HG03196 (cell line): Measurements from ENCODE around the gene SNURF.
"Not testable (repeated sequence)": the region's sequence is repeated elsewhere in the genome, so short reads cannot be mapped to it uniquely, and the experiment has no call there.

Experiments used
- ATAC-seq: cut with Tn5 transposase; IDR thresholded peaks from one replicate; pipeline ENCODE4 v1.9.1; 2021; ENCODE audit not compliant: unreplicated experiment

SNURF gene, protein sequence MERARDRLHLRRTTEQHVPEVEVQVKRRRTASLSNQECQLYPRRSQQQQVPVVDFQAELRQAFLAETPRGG

GRCh38 chr15:24954783-24955530, at the start of gene SNURF, which contains the start of gene SNRPN:
SNURF (plus strand) TSS chr15:24954987; CDS start chr15:24955049, 62 bp downstream.
SNRPN (plus strand) TSS chr15:24954987; CDS start chr15:24974454, 19,467 bp downstream.
- ATAC-seq: peak; percentile 58

DNA sequence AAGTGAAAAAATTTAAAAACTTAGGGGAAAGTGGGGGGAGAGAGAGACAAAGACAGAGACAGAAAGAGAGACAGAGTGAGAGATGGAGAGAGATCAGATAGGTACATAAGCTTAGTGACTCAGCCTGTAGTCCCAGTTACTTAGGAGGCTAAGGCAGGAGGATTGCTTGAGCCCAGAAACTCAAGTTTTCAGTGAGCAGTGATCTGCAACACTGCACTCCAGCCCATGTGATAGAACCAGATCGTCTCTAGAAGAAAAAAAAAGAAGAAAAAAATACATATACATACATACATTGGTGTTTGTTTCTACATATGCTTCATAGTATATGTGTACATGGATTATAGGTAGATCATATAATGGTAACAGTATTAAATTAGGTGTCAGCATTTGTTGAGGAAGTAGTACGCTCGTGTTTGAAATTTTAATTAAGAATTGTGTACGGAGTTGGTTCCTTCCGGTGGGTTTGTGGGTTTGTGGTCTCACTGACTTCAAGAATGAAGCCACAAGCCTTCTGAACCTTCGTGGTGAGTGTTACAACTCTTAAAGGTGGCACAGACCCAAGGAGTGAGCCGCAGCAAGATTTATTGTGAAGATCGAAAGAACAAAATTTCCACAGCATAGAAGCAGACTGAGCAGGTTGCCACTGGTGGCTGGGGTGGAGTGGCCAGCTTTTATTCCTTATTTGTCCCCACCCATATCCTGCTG, 38.3 kb upstream of the SNURF start:
- no peak for ATAC-seq

DNA sequence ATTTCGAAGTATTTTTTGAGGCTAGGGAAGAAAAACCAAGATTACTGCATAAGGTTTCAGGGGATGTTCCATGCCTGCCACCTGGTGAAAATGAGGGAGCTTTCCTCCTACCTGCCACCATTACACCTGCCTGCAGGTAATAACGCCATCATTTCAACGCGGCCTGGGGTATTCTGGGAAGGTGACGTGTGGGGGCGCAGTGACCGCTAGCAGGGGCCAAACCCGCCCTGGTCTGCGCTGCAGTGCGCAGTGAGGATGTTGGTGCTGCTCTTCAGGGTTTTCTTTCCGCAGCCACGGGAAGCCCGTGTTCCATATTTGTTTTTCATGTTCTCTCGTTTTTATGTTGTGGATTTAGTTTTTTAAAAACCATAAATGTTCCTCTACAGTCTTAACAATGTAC, 37.4 kb upstream of the SNURF start:
- no peak for ATAC-seq

GRCh38 chr15:24919446-24919845, 35.3 kb upstream of the SNURF start:
- ATAC-seq: no peak

GRCh38 chr15:24922781-24923180, 32.0 kb upstream of the SNURF start:
- not testable (repeated sequence) for ATAC-seq

DNA sequence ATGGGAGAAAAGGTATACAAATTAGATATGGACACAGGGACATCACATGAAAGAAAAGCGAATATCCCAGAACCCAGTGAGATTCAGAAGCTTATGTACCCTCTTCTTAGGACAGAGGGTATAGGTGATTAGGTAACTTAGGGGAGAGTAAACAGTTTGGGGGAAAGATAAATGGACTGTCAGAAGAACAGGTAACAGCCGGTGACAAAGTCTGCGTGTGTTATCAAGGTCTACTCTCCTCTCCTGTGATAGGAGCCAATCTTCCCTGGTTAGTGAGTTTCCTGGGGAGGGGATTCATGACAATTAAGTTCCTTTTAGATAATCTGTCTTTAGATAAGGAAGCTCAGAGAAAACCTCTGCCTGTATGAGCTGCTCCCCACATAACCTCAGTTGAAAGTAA, 30.6 kb upstream of the SNURF start:
- ATAC-seq: no peak

DNA sequence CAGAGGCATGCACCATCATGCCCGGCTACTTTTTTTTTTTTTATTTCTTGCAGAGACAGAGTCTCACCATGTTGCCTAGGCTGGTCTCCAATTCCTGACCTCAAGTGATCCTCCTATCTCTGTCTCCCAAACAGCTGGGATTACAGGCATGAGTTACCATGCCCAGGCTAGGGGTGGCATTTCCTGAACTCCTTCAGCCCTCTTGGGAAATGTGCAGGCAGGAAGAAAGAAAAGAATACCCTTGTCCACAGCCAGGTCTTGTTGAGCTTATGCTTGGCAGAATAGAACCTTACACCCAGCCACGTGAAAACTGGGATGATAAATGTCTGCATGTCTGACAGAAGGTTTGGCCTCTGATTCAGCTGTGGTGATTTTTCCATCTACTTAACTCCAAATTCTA, 30.2 kb upstream of the SNURF start:
- ATAC-seq: no peak

DNA sequence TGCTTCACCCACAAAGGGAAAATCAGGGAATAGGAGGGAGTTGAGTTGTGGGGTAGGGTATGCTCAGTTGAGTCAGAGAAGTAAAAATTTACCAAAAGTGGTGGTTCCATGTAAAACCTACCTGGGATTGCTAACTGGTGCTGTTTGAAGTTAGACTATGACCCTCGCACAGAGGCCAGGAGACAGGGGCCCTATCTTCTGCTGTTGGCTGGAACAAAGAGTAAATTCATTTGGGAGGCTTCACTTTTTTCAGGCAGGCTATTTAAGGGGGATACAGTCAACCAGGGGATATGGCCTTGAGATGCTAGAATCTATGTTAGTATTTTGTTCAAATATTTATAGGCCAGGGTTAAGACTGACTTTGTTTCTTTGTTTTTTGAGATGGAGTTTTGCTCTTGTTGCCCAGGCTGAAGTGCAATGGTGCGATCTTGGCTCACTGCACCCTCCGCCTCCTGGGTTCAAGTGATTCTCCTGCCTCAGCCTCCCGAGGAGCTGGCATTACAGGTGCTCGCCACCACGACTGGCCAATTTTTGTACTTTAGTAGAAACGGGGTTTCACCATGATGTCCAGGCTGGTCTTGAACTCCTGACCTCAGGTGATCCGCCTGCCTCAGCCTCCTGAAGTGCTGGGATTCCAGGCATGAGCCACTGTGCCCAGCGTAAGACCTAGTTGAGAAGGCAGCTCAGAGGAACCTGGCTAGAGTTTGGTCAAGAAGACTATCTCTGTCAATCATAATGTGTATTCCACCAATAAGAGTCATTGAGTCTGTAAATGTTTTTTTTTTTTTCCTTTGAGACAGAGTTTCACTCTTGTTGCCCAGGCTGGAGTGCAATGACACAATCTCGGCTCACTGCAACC, 22.7 kb upstream of the SNURF start:
- not testable (repeated sequence) for ATAC-seq

GRCh38 chr15:24933716-24934115, 21.1 kb upstream of the SNURF start:
- no peak for ATAC-seq

DNA sequence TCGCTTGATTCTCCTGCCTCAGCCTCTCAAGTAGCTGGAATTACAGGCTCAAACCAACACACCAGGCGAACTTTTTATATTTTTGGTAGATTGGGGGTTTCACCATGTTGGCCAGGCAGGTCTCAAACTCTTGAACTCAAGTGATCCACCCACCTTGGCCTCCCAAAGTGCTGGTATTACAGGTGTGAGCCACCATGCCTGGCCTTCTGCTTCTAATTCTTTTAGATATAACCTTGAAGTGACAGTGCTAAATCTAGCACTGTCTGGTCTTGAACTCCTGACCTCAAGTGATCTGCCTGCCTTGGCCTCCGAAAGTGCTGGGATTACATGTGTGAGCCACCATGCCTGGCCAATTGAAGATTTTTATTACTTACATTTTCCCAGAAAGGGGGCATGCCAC, 16.6 kb upstream of the SNURF start:
- ATAC-seq: not testable (repeated sequence)

DNA sequence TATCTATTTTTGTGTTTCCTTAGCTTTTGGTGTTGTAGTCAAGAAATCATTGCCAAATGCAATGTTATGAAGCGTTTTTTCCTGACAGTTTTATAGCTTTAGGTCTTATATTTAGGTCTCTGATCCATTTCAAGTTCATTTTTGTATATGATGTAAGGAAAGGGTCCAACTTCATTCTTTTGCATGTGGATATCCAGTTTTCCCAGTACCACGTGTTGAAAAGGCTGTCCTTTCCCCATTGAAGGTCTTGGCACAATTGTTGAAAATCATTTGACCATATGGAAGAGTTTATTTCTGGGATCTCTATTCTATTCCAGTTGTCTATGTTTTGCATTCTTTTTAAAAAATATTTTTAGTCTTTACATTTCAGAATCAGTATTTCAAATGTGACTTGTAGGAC, 14.6 kb upstream of the SNURF start:
- no peak for ATAC-seq

DNA sequence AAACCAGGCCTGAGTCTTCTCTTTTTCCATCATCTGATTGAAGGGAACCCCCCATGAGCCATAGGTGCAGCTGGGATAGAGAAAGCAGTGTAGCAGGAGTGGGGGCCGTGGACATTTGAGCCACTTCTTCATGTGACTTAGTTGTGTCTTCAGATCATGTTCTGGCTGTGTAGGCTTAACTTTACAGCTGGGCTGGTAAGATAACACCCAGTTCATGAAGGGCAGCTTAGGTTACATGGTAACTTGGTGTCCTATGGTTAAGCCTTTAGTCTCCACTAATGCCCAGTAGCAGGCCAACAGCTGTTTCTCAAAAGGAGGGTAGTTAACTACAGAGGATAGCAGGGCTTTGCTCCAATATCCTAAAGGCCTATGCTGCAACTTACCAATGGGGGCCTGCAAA, 11.4 kb upstream of the SNURF start:
- ATAC-seq: no peak

DNA sequence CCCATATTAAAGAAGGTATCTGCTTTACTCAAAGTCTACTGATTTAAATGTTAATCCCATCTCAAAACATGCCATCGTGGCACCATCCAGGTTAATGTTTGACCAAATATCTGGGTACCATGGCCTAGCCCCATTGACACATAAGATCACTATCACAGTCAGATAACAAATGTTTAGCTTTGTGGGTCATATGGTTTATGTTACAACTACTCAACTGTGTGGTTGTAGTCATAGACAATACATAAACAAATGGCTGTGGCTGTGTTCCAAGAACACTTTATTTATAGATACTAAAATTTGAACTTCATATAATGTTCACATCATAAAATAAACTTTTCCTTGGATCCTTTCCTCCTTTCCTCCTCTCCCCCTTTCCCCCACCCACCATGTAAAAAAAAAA, 9.8 kb upstream of the SNURF start:
- no peak for ATAC-seq

GRCh38 chr15:24945711-24946110, 9.1 kb upstream of the SNURF start:
- no peak for ATAC-seq

DNA sequence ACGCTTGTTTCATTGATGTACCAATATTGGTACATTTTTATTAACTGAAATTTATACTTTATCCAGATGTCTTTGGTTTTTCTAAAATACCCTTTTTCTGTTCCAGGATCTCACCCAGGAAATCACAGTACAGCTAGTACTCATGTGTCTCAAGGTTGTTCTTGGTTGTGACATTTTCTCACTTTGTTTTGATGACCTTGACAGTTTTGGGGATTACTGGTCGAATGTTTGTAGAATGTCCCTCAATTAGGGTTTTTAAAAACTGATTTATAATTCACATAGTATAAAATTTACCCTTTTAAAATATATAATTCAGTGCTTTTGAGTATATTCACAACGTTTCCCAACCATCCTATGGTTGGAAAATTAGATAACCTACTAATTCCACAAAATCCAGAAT, 6.3 kb upstream of the SNURF start:
- ATAC-seq: no peak

DNA sequence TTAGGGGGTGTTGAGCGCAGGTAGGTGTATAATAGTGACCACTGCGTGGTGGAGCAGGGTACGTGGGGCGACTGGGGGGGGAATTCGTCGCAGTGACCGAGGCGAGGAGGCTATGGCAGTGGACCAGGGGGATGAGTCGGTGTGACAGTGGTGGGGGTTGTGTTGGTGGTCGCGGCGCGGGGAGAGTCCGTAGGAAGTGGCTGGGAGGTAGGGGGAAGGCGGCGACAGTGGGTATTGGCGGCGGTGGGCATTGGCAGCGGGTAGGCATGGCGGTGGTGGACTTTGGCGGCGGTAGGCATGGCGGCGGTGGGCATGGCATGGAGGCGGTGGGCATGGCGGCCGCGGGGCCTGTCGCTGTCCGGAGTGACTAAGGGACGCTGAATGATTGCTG, 739 bp downstream of the SNURF start:
- no peak for ATAC-seq

DNA sequence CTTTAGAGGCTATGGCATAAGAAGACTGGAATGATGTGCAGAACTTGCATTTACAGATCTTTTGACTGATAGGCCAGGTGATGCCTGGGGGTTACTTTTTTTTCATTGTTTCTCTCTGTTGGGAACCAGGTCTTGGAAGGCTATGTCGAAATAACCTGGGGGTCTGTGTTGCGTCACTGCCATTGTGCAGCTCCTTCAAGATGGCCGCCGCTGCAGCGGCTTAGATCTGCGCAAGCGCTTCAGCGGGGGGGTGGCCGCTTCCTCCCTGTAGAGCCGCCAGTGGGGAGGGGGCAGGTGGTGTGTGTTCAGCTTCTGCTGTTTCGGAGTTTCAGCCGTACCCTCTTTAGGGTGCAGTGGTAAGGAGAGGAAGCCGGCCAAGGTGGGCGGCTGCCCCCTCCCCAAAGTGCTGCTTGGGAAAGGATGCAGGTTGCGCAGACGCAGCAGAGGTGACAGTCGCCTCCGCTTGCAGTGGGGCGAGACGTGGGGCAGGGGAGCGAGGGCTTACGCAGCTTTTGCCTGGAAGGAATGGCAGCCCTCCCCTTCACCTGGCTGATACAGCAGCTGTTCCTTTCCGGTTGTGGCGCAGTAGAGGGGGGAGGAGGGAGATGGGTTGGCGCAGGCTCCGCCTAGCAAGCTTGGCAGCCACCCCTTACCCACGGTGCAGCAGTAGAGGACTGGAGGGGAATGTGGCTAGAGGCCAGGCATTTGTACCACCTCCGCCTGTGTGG, 1.5 kb downstream of the SNURF start:
- peak; percentile 80 for ATAC-seq

- ATAC-seq: no peak
Observed at GRCh38 chr15:24957691-24958090, 2.9 kb downstream of the SNURF start.

DNA sequence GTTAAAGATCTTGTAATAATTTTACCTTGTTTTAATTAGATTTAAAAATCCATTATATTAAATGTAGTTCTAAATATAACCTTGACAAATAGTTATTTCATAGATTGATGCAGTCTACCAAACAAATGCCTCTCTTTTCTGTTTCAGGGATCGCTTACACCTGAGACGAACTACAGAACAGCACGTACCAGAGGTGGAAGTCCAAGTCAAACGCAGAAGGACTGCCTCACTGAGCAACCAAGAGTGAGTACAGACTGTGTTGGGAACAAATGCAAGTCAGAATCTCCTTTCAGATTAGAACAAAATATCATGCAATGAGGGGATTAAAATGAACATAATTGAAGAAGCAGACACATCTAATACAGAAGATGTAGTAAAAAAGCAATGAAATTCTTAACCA, 7.2 kb downstream of the SNURF start:
- ATAC-seq: no peak

DNA sequence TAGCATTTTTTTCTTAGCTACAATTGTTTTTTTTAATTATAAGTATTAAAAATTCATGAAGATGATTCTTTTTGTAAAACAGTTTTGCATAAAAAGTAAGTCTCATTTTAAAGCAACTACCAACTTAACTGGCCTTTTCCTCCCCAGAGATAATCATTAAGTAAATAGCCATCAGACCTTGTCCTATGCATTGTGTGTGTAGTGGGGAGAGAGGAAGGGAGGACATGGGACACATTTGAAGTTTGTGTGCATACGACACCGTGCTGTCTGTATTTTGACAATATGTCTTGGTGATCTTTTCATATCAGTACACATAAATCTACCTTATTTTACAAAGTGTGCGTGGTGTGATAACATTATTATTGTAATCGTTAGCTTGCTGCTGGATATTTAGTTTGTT, 8.1 kb downstream of the SNURF start:
- ATAC-seq: no peak
